HUES48 (cell line): ENCODE data around the gene IGHMBP2.

Experiments
- H3K27ac ChIP-seq: one replicate; pipeline ENCODE4 v1.7.0; 2013; ENCODE audit warnings: low read depth, low read length, inconsistent platforms
- H3K27me3 ChIP-seq: 2 replicates; pipeline ENCODE4 v1.6.1; 2013; ENCODE audit warnings: mild to moderate bottlenecking, low read length; ENCODE audit not compliant: control insufficient read depth, insufficient read depth
- H3K36me3 ChIP-seq: 2 replicates; pipeline ENCODE4 v1.6.1; 2013; ENCODE audit warnings: low read length; ENCODE audit not compliant: control insufficient read depth, insufficient read depth
- H3K4me1 ChIP-seq: 2 replicates; pipeline ENCODE4 v1.6.1; 2013; ENCODE audit warnings: mild to moderate bottlenecking, low read length; ENCODE audit not compliant: control insufficient read depth, insufficient read depth
- H3K4me3 ChIP-seq: 2 replicates; pipeline ENCODE4 v1.5.1; 2013; ENCODE audit warnings: mild to moderate bottlenecking, low read depth, low read length
- H3K9ac ChIP-seq: 2 replicates; pipeline ENCODE4 v1.6.1; 2013; ENCODE audit warnings: mild to moderate bottlenecking, low read depth, low read length, moderate library complexity
- H3K9me3 ChIP-seq: 2 replicates; pipeline ENCODE4 v1.6.1; 2013; ENCODE audit warnings: low read length; ENCODE audit not compliant: control insufficient read depth, insufficient read depth

IGHMBP2 gene

DNA sequence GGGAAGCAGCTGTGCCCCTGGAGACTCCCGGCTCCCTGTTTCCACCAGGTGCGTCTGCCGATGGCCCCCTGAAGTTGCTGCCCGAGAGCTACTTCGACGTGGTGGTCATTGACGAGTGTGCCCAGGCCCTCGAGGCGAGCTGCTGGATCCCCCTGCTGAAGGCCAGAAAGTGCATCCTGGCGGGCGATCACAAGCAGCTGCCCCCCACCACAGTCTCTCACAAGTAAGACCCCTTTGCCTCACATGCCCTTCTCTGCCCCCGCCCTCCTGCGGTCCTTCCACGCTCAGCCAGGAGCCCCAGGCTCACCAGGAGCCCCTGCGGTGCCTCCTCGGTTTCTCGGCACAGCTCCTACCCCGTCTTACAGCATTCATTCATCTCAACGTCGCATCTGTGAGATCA is 25.4 kb downstream of the IGHMBP2 start:
- Histone ChIP-seq H3K9ac (no peak overlapping the region), H3K36me3 (peaks cover 71% of the 10 kb centered on the region), H3K9me3 (peaks cover 4% of the 10 kb centered on the region; the same call in 1 of the 2 replicates), H3K27me3 (no peaks in the 10 kb centered on the region), H3K27ac (no peak overlapping the region), H3K4me3 (no peak overlapping the region), H3K4me1 (no peaks in the 10 kb centered on the region)

DNA sequence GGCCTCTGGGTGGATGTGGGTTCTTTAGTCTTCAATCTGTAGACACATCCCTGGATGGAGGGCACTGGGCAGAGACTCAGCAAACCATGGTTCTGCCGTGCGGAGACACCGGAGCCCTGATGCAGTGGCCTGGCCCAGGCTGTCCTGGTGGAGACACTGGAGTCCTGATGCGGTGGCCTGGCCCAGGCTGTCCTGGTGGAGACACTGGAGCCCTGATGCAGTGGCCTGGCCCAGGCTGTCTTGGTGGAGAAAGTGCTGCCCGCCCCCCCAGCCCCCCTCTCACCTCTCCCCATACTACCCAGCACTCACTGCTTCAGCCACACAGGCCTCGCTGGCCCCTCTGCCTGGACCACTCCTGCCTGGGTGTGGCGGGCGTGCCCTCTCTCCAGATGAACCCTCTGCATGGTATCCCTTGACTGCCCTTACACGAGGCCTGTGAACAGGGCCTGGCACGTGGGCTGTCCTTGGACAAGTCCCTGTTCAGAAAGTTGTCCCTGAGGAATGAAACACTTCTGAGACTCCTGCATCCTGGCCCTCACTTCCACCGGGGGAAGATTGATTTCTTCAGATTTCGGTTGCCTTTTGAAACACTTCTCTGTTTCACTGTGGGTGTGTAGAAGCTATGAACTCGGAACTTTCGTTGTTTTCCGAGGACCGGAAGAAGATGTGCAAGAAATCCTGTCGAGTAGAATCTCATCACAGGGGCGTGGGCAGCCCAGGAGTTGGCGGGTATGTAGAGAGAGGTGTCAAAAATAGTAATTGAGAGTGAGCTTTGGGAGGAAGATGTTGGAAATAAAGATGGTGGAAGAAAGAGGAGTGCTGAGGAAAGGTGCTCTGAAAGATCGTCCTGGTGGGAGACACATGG is 26.2 kb downstream of the IGHMBP2 start:
- H3K36me3 ChIP-seq: peaks cover 72% of the 10 kb centered on the region

DNA sequence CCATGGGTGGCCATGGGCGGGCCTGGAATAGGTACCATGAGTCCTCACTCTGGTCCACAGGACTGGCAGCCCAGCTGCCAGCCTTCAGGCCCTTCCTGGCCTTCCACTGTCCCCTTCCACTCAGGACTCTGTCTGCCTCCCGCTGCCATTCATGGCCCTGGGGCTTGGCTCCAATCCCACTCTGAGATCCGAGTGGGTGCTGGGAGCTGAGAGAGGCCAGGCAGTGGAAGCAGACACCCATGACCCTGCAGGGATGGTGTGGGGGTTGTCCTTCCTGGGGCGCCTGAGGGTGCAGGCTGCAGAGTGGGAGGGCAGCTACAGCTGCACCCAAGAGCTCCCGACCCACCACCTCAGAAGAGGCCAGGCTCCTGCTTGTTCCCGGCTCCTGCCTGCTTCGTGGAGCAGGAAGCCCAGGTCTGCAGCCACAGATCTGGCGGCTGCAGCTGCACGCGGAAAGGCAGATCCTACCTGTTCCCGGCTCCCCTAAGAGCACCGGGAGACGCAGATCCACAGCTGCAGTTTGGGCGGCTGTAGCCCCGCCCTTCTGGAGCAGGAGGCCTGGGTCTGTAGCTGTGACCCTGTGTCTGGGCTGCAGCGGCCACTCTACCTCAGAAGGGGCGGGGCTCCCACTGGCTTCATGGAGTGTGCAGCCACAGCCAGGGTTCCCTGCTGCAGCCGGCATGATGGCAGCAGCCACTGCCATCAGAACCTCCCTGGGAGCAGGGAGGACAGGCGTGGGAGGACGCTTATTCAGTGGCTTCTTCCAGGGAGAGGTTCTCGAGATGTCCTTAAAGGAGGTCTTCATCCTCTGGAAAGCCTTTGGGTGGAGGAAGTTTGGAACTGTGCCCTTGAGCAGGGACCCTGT is 27.5 kb downstream of the IGHMBP2 start:
- Histone ChIP-seq H3K9me3 (no peaks in the 10 kb centered on the region), H3K27ac (no peak overlapping the region), H3K9ac (no peak overlapping the region), H3K36me3 (peaks cover 74% of the 10 kb centered on the region), H3K27me3 (no peaks in the 10 kb centered on the region), H3K4me3 (no peak overlapping the region), H3K4me1 (no peaks in the 10 kb centered on the region)

More for the DNA sequence above, 26.2 kb downstream of the IGHMBP2 start:
- Histone ChIP-seq H3K4me1 (no peaks in the 10 kb centered on the region), H3K27me3 (no peaks in the 10 kb centered on the region), H3K27ac (no peak overlapping the region), H3K9me3 (peaks cover 4% of the 10 kb centered on the region; the same call in 1 of the 2 replicates), H3K9ac (no peak overlapping the region), H3K4me3 (no peak overlapping the region)

GRCh38 chr11:68931911-68932310 is 28.2 kb downstream of the IGHMBP2 start:
- no peak overlapping the region for H3K27ac ChIP-seq
- H3K27me3 ChIP-seq: no peaks in the 10 kb centered on the region
- no peak overlapping the region for H3K9ac ChIP-seq
- peaks cover 75% of the 10 kb centered on the region for H3K36me3 ChIP-seq
- H3K4me3 ChIP-seq: no peak overlapping the region
- no peaks in the 10 kb centered on the region for H3K9me3 ChIP-seq
- no peaks in the 10 kb centered on the region for H3K4me1 ChIP-seq

DNA sequence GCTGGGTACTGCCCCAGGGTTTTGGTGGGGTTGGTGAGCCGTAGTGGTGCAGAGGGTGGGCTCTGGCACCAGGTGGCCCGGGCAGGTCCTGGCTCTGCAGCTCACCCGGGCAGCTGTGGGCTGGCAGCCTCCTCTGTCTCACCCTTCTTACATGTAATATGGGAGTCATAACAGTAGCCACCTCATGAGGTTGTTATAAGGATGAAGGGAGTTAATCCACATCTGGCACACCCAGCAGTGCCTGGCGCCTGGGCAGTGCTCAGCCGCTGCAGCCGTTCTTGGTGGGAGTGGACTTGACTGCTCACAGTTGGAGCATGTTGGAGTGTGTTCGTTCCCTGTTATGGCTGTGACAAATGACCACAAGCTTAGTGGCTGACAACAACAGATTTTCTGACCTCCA is 28.7 kb downstream of the IGHMBP2 start:
- H3K9ac ChIP-seq: no peak overlapping the region
- no peak overlapping the region for H3K27ac ChIP-seq
- H3K4me1 ChIP-seq: no peaks in the 10 kb centered on the region
- H3K27me3 ChIP-seq: no peaks in the 10 kb centered on the region
- H3K9me3 ChIP-seq: no peaks in the 10 kb centered on the region
- peaks cover 75% of the 10 kb centered on the region for H3K36me3 ChIP-seq
- no peak overlapping the region for H3K4me3 ChIP-seq

DNA sequence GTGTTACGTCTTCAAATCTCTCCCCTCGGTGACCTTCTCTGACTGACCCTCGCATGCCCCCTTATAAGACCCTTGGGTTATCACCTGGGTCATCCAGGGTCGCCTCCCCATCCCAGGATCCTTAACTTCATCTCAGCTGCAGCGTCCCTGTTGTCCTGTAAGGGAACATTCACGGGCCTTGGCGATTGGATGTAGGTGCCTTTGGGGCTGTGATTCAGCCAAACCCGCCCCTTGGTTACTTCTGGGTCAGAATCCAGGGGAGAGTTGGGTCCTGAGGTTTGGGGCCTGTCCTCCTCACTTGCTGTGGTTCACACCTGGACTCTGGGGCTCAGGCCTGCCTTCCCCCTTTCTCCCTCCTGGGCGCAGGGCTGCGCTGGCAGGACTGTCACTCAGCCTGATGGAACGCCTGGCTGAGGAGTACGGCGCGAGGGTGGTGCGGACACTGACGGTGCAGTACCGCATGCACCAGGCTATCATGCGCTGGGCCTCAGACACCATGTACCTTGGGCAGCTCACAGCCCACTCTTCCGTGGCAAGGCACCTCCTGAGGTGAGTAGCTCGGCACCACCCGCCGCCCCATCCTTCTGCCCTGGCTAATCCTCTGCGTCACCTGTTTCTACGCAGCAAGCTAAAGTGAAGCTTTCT is 29.4 kb downstream of the IGHMBP2 start:
- Histone ChIP-seq H3K4me1 (no peaks in the 10 kb centered on the region), H3K9ac (no peak overlapping the region), H3K27ac (no peak overlapping the region), H3K9me3 (no peaks in the 10 kb centered on the region), H3K4me3 (no peak overlapping the region), H3K27me3 (no peaks in the 10 kb centered on the region), H3K36me3 (peaks cover 78% of the 10 kb centered on the region)

- no peaks in the 10 kb centered on the region for H3K9me3 ChIP-seq
- no peak overlapping the region for H3K9ac ChIP-seq
- H3K4me3 ChIP-seq: no peak overlapping the region
- no peaks in the 10 kb centered on the region for H3K4me1 ChIP-seq
- H3K27me3 ChIP-seq: no peaks in the 10 kb centered on the region
- H3K27ac ChIP-seq: no peak overlapping the region
- peaks cover 76% of the 10 kb centered on the region for H3K36me3 ChIP-seq
Measured at GRCh38 chr11:68933605-68934320, 30.1 kb downstream of the IGHMBP2 start.

GRCh38 chr11:68934321-68934645 is 30.6 kb downstream of the IGHMBP2 start:
- Histone ChIP-seq H3K27me3 (no peaks in the 10 kb centered on the region), H3K9me3 (no peaks in the 10 kb centered on the region), H3K9ac (no peak overlapping the region), H3K36me3 (peaks cover 73% of the 10 kb centered on the region), H3K27ac (no peak overlapping the region), H3K4me1 (no peaks in the 10 kb centered on the region), H3K4me3 (no peak overlapping the region)

DNA sequence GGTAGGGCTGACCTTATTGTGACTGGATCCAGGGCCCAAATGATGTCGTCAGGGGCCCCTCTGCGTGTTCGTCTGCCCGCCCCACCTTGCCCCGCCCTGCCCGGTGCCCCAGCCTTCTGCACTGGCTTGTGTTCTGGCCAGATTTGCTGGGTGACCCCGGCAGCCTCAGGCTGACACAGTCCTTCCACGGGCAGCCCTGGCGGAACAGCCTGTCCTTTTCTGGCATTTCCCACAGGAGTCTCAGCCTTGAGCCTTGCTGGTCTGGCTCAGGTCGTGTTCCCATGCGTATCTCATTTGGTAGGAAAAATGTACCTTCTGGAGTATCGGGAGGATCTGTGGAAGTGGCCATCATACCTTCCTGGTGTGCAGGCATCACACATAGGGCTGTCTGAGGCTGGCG is 31.0 kb downstream of the IGHMBP2 start:
- Histone ChIP-seq H3K27me3 (no peaks in the 10 kb centered on the region), H3K9me3 (no peaks in the 10 kb centered on the region), H3K9ac (no peak overlapping the region), H3K27ac (no peak overlapping the region), H3K4me1 (no peaks in the 10 kb centered on the region), H3K4me3 (no peak overlapping the region), H3K36me3 (peaks cover 69% of the 10 kb centered on the region)

DNA sequence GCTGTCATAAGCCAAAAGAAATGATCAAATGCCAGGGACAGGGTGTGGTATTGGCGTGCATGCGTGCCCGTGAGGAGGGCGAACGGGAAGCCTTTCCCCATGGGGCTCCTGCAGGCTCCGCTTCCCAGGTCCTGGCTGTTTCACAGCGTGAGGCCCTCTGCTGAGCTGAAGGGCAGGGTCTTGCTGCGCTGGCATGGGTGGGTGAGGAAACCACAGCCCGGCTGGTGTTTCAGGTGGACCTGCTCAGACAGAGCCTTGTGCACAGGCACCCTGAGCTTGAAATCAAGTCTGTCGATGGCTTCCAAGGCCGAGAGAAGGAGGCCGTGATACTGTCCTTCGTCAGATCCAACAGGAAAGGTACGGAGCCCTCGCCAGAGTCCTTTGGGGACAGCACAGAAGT is 31.4 kb downstream of the IGHMBP2 start:
- Histone ChIP-seq H3K9me3 (no peaks in the 10 kb centered on the region), H3K9ac (no peak overlapping the region), H3K4me3 (no peak overlapping the region), H3K36me3 (peaks cover 69% of the 10 kb centered on the region), H3K27ac (no peak overlapping the region), H3K4me1 (no peaks in the 10 kb centered on the region), H3K27me3 (no peaks in the 10 kb centered on the region)
